ENCODE data around the gene BRCA2. TPM values are rescaled to one million over a fixed set of nuclear protein-coding genes. Genes with fewer than 3 reads are reported as not detected.

Gene BRCA2
- total RNA-seq, 1 donor from 2014 or later, result 38.7 TPM

GRCh38 chr13:32385410-32385809 lies 70.1 kb downstream of the BRCA2 start:
- no peaks in the 10 kb centered on the region for H3K4me1 Mint-ChIP-seq

GRCh38 chr13:32390048-32390447 lies 74.7 kb downstream of the BRCA2 start:
- H3K27ac Mint-ChIP-seq, result no peak overlapping the region
- no peak overlapping the region for H3K4me3 ChIP-seq

More at GRCh38 chr13:32385410-32385809, 70.1 kb downstream of the BRCA2 start:
- TF ChIP-seq EZH2phosphoT487 (IDR thresholded peaks at IDR 0.05) (no peak), CTCF (IDR thresholded peaks at IDR 0.05) (no peak)
- no peaks in the 10 kb centered on the region for H3K9me3 ChIP-seq (ENCODE audit: low read depth)
- no peak for DNase-seq (ENCODE audit: low spot score)
- H3K27me3 Mint-ChIP-seq (ENCODE audit: insufficient read depth, low read depth), result no peaks in the 10 kb centered on the region
- no peak overlapping the region for H2AFZ ChIP-seq (replicated peaks)
- H3K36me3 Mint-ChIP-seq, result peaks cover 8% of the 10 kb centered on the region
- no peaks in the 10 kb centered on the region for H4K20me1 ChIP-seq (ENCODE audit: low read depth)
- H3K79me2 ChIP-seq (ENCODE audit: low read depth), result no peaks in the 10 kb centered on the region
- no peaks in the 10 kb centered on the region for H3K36me3 ChIP-seq
- H3K27ac ChIP-seq, result no peak overlapping the region
- H3F3A ChIP-seq (ENCODE audit: low read depth), result no peaks in the 10 kb centered on the region
- H3K27me3 ChIP-seq, result no peaks in the 10 kb centered on the region
- H3K4me3 Mint-ChIP-seq, result no peak overlapping the region
- no peak overlapping the region for H3K4me3 ChIP-seq
- no peak overlapping the region for H3K4me2 ChIP-seq
- H3K9ac ChIP-seq, result no peak overlapping the region
- no peaks in the 10 kb centered on the region for H3K4me1 ChIP-seq
- no peak overlapping the region for H3K27ac Mint-ChIP-seq
- no peaks in the 10 kb centered on the region for H3K9me3 Mint-ChIP-seq

DNA sequence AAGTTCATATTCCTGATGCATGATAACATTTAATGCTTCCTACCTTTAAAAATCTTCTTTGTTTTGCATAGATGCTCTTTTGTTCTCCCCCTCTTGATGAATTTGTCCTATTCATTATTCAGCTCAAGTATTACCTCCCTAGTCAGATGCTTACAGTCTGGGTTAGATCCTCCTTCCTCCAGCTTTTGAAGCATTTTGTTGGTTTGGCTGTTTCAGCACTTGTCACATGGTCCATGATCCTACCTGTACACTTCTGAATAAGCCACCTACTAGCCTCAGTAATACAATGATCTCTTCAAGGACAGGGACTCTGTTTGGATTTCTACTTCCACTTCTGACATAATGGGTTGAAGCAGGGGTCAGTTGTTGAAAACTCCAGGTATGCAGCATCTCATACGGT lies 75.2 kb downstream of the BRCA2 start:
- H3K27ac ChIP-seq, result no peak overlapping the region
- peaks cover 2% of the 10 kb centered on the region for H3K27me3 Mint-ChIP-seq (ENCODE audit: insufficient read depth, low read depth)
- no peaks in the 10 kb centered on the region for H3K9me3 ChIP-seq (ENCODE audit: low read depth)
- no peak overlapping the region for H3K27ac Mint-ChIP-seq
- no peaks in the 10 kb centered on the region for H3K27me3 ChIP-seq
- no peak overlapping the region for H3K9ac ChIP-seq
- no peak overlapping the region for H3K4me3 Mint-ChIP-seq
- no peak overlapping the region for H3K4me3 ChIP-seq
- H3K36me3 Mint-ChIP-seq, result peaks cover 10% of the 10 kb centered on the region
- no peak overlapping the region for H2AFZ ChIP-seq (replicated peaks)
- peaks cover 4% of the 10 kb centered on the region for H3K4me1 ChIP-seq
- TF ChIP-seq EZH2phosphoT487 (IDR thresholded peaks at IDR 0.05) (no peak), CTCF (IDR thresholded peaks at IDR 0.05) (no peak), EZH2 (IDR thresholded peaks at IDR 0.05) (no peak)
- H3K4me2 ChIP-seq, result no peak overlapping the region
- H3K79me2 ChIP-seq (ENCODE audit: low read depth), result no peaks in the 10 kb centered on the region
- H4K20me1 ChIP-seq (ENCODE audit: low read depth), result no peaks in the 10 kb centered on the region
- no peaks in the 10 kb centered on the region for H3K4me1 Mint-ChIP-seq
- no peaks in the 10 kb centered on the region for H3K9me3 Mint-ChIP-seq
- peaks cover 4% of the 10 kb centered on the region for H3F3A ChIP-seq (ENCODE audit: low read depth)
- DNase-seq (ENCODE audit: low spot score), result no peak
- no peaks in the 10 kb centered on the region for H3K36me3 ChIP-seq

More at GRCh38 chr13:32390048-32390447, 74.7 kb downstream of the BRCA2 start:
- H3K27ac ChIP-seq, result no peak overlapping the region
- TF ChIP-seq EZH2phosphoT487 (IDR thresholded peaks at IDR 0.05), result no peak
- TF ChIP-seq EZH2 (IDR thresholded peaks at IDR 0.05), result no peak
- TF ChIP-seq CTCF (IDR thresholded peaks at IDR 0.05), result no peak
- H3K79me2 ChIP-seq (ENCODE audit: low read depth), result no peaks in the 10 kb centered on the region
- no peaks in the 10 kb centered on the region for H4K20me1 ChIP-seq (ENCODE audit: low read depth)
- no peaks in the 10 kb centered on the region for H3K27me3 ChIP-seq
- H3K9ac ChIP-seq, result no peak overlapping the region
- H3K4me1 Mint-ChIP-seq, result no peaks in the 10 kb centered on the region
- H3K27me3 Mint-ChIP-seq (ENCODE audit: insufficient read depth, low read depth), result peaks cover 2% of the 10 kb centered on the region
- no peaks in the 10 kb centered on the region for H3K9me3 ChIP-seq (ENCODE audit: low read depth)
- H3K4me3 Mint-ChIP-seq, result no peak overlapping the region
- no peaks in the 10 kb centered on the region for H3K9me3 Mint-ChIP-seq
- no peak for DNase-seq (ENCODE audit: low spot score)
- H3K4me2 ChIP-seq, result no peak overlapping the region
- peaks cover 4% of the 10 kb centered on the region for H3F3A ChIP-seq (ENCODE audit: low read depth)
- peaks cover 10% of the 10 kb centered on the region for H3K36me3 Mint-ChIP-seq
- no peaks in the 10 kb centered on the region for H3K36me3 ChIP-seq
- H3K4me1 ChIP-seq, result peaks cover 4% of the 10 kb centered on the region
- H2AFZ ChIP-seq (replicated peaks), result no peak overlapping the region
